ENCODE data around the gene ACTBL2. TPM values are rescaled to one million over a fixed set of nuclear protein-coding genes. Genes with fewer than 3 reads are reported as not detected.
A peak's percentile ranks its signal among the peaks of the same experiment; 100 is the strongest.
"Not testable (repeated sequence)": the region's sequence is repeated elsewhere in the genome, so short reads cannot be mapped to it uniquely, and the experiment has no call there.

Gene ACTBL2
- not detected for total RNA-seq

GRCh38 chr5:57482671-57483106 is at the start of gene ACTBL2:
ACTBL2 (minus strand) TSS chr5:57482811; CDS start chr5:57482707, 104 bp downstream.
- peak; percentile 35 for ATAC-seq

GRCh38 chr5:57531333-57531732 is 48.7 kb upstream of the ACTBL2 start:
- ATAC-seq: no peak

DNA sequence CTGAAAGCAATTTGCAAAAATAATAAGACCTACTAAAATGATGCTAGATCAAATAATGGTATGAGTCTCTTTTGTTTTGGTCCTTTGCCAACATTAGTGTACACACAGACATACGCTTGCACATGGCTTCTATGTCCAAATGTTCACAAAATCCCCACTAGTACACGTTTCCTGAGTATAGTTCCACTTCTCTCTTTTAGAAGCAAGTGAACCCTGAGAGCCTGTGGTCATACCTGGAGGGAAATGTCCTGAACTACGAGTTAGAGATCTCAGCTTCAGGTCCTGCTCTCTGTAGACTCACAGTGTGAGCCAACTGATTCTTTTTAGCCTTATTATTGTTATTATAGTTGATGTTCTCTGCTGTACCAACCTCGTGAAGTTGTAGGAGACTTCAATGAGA is 47.3 kb upstream of the ACTBL2 start:
- ATAC-seq: no peak

GRCh38 chr5:57527870-57528269 is 45.3 kb upstream of the ACTBL2 start:
- ATAC-seq: no peak

- no peak for ATAC-seq
Observed at GRCh38 chr5:57524348-57525060, 41.9 kb upstream of the ACTBL2 start.

DNA sequence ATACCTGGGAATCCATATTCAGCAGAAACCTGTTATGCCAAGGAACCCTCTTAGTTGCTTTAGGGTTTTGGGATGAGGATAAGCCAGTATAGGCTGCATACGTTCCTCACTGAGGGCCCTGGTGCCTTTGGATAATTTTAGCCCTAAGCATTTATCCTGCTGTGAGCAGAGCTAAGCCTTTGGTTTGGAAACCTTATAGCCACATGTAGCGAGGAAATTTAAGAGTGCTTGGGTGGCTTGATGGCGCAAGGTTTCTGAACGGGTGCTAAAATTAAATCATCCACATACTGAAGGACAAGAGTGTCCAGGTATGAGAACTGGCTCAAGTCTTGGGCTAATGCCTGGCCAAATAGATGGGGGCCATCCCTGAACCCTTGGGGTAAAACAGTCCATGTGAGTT is 39.9 kb upstream of the ACTBL2 start:
- ATAC-seq: not testable (repeated sequence)

DNA sequence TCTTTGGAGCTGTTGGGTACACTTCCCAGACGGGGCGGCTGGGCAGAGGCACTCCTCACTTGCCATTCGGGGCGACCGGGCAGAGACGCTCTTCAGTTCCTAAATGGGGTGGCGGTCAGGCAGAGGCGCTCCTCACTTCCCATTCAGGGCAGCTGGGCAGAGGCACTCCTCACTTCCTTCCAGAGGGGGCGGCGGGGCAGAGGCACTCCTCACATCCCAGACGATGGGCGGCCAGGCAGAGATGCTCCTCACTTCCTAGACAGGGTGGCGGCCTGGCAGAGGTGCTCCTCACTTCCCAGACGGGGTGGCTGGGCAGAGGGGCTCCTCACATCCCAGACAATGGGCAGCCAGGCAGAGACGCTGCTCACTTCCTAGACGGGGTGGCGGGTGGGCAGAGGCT is 35.8 kb upstream of the ACTBL2 start:
- not testable (repeated sequence) for ATAC-seq

GRCh38 chr5:57517250-57517649 is 34.6 kb upstream of the ACTBL2 start:
- ATAC-seq: no peak

- ATAC-seq: no peak
Observed at GRCh38 chr5:57513785-57514184, 31.2 kb upstream of the ACTBL2 start.

GRCh38 chr5:57511321-57511720 is 28.7 kb upstream of the ACTBL2 start:
- ATAC-seq: no peak

- ATAC-seq: no peak
Observed at GRCh38 chr5:57509501-57510260, 27.1 kb upstream of the ACTBL2 start.

DNA sequence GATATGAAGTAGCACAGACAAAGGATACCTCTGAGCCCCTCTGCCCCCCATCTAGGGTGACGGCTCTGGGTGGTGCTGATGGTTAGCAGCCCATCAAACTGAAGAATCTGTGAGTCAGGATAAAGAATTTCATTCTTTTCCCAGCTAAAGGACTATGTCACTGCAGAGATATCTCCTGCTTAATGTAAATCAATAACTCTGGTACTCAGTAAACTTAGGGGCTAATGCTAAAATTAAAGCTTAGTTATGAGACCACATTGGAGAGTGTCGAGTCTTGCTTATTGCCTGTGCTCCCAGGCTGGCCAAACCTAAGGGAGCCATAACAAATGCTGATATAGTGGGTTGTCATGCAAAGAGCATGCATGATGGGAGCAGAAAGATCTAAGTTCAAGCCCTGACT is 25.6 kb upstream of the ACTBL2 start:
- ATAC-seq: no peak

GRCh38 chr5:57505272-57506200 is 22.9 kb upstream of the ACTBL2 start:
- no peak for ATAC-seq

GRCh38 chr5:57504357-57504756 is 21.7 kb upstream of the ACTBL2 start:
- peak; percentile 74 for ATAC-seq

- ATAC-seq: no peak
Observed at GRCh38 chr5:57503433-57503832, 20.8 kb upstream of the ACTBL2 start.

DNA sequence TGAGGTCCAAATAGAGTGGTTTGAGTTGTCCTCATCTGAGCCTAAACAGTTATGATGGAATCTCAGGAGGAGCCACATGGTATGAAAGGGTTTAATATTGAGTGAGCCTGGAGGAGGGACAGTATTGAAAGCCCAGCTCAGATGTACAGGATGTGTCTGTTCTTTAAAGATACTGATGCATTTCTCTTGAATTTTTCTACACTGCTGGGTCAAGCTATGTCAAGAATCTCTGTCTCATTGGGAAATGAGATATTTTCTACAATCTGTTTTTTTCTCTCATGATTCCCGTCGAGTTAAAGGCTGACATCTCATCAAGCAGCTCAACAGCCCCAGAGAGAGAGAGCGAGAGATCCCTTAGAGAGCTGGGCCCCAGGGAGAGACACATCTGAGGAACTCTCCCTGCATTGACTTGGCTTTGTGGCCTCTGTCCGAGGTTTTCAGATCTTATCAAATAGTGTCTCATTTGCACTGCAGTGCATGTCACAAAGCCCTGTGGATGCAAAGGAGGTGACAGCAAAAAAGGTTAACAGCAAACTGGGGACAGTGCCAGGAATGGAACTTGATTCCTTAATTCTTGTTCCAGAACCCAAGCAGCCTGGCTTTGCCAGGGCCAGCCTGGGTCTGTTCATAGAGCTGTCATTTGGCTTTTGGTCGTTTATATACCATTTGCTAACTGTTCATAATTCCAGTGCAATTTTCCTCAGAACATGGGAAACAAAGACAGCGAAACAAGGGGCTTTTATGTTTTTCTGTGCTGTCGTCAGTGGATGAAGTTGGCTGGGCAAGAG is 19.0 kb upstream of the ACTBL2 start:
- no peak for ATAC-seq

GRCh38 chr5:57499262-57500050 is 16.8 kb upstream of the ACTBL2 start:
- ATAC-seq: peak; percentile 45

- no peak for ATAC-seq
Observed at GRCh38 chr5:57497733-57498132, 15.1 kb upstream of the ACTBL2 start.

DNA sequence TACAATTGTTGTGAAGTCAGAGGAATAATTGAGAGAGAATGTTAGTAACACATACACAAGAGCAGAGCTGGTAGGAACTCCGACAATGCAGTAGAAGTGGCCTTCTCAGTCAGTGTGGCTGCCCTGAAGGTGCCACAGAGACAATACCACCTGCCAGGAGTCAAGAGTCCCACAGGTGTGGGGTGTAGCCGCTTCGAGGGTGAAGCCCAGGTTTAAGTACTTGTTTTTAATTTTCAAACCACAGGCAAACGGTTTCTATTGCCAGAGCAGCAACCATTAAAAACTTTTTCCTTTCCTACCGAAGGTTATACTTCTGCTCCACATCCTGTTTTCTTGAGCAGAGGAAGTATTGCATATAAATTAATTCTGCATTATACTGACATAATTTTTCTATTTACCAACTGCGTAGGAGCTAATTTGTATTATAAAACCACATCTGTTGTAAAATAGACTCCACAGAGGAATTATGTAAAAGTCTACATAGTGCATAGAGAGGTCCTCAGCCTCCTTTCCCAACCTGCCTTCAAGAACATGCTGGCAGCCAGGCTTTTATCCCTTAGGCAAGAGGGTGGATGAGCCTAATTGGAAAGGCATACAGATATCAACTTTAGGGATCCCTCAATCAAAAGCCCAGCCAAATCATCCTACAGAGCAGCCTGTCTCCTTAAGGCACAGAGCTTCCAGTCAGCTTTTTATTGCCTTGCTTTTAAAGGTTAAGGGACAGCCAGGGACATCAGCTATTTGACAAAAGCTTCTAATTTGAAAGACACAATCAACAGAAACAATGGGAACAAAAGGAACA is 12.9 kb upstream of the ACTBL2 start:
- no peak for ATAC-seq

Data from esophagus mucosa (tissue), 1 donor.